SW480 (cell line): Measurements from ENCODE around the gene PCID2.
A peak's percentile ranks its signal among the peaks of the same experiment; 100 is the strongest.
"Not testable (repeated sequence)": the region's sequence is repeated elsewhere in the genome, so short reads cannot be mapped to it uniquely, and the experiment has no call there.

Source experiments
- DNase-seq: peaks from one replicate; pipeline ENCODE4 v3.0.0-alpha.2; 2016; ENCODE audit warnings: low spot score

The PCID2 gene

DNA sequence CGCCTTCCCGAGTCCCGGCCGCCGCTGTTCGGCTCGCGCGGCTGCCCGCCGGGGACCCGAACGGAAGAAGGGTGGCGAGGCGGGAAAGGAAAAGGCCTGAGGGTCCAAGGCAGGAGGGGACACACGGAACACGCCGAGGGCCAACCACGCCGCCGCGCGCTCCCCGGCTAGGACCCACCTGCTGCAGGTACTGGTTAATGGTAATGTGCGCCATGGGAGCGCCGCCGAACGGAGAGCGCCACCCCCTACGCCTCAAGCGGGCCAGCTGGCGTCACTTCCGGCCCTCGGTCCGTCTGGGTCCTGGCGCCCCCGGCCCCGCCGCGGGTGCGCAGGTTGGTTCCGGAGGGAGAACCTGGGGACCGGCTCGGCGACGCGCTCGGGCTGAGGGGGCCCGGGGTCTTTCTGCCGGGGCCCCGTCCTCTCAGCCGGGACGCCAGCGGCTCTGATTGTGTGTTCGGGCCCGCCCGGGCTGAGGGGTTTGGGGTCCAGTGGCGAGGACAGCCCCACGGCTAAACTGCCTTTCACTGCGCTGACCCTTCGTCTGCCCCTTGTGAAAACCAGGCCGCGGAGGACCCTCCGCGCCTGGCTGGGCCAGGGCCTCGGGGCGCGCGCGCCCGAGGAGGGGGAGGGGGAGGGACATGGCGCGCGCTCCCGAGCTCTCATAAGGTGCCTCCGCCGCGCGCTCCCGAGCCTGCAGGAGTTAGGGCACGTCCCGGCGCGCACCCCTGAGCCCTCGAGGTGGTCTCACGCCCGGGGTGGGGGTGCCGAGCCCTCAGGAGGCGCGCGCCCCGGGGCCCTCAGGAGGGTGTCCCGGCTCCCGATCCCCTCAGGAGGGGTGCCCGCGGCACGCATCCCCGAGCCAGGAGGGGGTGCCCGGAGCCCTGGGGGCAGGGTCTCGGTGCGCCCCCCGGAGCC is at the start of gene PCID2:
PCID2 (minus strand) TSS at position 249 of the 915 bp plus-strand sequence; CDS start at position 214, 35 bp downstream.
- DNase-seq = peak; percentile 85

DNA sequence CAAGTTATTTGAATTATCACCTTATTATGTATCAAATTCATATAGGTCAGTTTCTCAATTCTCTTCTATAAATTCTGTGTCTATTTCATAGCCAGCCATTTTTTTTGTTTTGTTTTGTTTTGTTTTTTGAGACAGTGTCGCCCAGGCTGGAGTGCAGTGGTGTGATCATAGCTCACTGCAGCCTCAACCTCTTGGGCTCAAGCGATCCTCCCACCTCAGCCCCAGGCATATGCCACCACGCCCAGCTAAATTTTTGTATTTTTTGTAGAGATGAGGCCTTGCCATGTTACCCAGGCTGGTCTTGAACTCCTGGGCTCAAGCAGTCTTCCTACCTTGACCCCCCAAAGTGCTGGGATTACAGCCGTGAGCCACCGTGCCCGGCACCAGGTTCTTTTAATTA is 49.4 kb upstream of the PCID2 start:
- not testable (repeated sequence) for DNase-seq

DNA sequence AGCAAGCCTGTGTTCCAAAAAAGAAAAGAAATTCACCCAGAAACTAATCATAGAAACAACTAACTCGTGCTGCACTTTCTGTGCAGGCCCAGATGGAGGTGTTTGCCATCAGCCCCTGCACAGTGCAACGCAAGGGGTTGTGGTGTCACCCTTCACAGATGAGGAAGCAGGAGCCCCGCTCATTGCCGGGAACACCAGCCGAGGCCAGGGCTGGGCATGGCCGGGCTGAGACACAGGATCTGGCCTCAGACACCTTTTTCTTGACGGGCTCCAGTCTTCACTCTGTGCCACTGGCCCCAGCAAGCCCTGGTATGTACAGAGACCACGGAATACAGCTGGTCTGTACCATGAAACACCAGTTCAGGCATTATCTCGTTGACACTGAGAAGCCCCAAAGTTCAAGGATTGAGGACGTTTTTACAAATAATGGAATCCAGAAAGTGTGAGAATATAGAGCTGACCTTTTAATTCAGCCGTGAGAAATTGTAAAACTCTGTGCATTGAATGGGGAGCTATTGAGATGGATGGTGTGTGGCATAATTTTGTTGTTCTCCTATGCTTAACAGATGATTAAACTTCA is 44.1 kb upstream of the PCID2 start:
- DNase-seq = no peak

DNA sequence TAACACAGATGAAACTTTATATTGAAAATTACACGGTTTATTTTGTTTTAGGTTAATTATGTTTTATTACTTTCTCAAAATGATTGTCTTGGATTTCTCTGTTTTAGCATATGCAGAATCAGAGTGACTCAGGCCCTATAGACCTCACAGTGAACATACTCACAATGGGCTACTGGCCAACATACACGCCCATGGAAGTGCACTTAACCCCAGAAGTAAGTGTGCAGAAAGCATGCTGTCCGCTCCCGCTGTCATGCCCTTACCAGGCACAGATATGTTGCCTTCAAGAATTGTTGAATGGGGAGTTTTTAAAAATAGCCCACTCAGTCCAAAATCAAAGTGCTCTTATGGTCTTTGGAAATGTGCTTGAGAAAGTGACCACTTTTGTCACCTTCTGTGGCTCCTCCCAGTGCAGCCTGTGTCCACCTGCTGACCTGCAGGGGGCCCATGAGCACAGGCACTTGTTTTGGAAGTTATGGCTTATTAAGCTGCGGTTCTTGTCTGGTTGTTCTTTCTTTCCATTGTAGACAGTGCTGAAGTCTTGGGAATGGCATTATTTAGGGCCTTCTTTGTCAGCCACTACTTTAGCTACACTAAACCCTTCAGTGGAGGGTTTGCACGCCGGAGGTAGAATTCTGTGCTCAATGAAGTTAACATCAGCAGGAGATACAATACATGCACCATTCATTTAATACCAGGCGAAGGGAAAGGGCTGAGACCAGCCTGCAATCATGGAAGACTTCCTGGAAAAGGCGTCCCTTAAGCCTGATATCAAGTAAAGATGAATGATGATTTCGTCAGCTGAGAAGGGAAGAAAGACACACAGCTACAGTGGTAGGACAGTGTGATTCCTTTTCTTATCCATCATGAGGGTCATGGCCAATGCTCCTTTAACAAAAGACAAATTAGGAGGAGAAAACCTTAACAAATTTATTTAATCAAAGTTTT is 37.7 kb upstream of the PCID2 start:
- DNase-seq = no peak

DNA sequence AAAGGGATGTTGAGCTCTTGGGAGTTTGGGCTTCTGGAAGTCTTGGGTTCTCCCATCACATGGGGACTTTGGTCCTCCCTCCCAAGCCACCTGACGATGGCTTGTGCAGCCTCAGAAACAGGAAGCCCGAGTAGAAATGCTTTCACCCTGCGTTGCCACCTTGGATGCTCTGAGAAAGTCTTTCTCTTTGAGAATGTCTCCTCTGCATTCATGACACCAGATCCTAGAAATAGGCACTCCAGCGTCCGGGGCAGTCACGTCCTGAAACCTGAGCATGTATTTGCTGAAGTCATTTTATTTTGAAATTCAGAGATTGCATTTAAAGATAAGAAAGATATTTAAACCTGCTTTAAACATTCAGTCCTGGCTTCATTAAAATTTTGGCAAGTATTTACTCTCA is 35.4 kb upstream of the PCID2 start:
- DNase-seq = no peak

DNA sequence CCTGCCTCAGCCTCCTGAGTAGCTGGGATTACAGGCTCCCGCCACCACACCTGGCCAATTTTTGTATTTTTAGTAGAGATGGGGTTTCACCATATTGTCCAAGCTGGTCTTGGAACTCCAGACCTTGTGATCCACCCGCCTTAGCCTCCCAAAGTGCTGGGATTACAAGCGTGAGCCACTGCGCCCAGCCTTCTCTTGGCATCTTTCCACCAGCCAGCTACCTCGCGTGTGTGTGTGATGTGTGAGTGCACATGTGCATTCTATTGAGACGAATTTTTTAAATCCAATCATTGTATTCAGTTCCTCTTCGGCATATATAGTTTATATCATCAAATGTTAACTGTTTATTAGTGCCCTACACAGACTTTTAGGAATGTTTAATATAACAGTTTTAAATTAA is 33.2 kb upstream of the PCID2 start:
- not testable (repeated sequence) for DNase-seq

DNA sequence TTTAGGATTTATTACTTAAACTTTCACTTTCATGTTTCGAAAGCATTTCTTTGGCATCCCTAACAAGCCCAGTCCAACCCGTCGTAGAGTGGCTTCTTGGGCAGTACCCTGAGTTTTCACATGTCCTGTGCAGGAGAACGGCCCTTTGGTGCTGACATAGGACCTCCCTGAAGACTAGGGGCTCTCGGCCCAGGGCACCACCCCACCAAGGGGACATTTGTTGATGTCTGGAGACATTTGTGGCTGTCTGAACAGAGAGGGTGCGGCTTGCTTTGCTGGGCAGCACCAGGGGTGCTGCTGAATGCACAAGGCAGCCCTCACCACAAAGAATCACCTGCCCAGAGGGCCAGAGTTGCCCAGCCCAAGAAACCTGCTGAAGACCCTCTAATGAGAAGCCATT is 31.5 kb upstream of the PCID2 start:
- no peak for DNase-seq

DNA sequence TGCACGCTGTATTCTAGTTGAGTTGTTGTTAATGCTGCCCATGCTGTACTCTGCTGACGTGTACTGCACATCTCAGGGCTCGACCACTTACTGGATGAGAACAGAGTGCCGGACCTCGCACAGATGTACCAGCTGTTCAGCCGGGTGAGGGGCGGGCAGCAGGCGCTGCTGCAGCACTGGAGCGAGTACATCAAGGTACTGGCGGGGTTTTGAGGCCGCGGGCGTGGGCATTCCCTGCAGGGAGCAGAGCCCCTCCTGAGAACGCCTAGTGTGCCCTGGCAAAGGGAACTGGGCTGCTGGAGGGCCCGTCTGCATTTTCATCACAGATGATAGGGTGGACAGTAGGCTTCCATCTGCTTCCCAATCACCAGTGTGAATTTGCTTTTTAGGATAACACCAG is 30.9 kb upstream of the PCID2 start:
- DNase-seq = no peak

DNA sequence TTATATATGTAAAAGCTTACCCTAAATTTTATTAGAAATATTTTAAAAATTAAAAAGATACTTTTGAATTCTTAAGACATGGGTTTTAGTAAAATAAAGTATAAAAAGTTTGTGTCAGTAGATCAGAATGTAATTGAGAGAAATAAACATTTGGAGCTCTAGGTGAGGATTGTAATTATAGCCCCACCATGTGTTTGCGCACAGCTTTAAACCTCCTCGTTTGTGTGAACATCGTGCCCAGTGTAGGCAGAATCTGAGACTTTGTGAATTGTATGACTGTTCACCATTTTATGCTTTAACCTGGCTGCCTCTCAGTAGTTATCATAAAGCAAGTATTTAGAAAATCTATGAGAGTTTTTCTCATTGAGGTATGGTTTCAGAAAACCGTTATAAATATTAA is 30.1 kb upstream of the PCID2 start:
- DNase-seq = no peak

DNA sequence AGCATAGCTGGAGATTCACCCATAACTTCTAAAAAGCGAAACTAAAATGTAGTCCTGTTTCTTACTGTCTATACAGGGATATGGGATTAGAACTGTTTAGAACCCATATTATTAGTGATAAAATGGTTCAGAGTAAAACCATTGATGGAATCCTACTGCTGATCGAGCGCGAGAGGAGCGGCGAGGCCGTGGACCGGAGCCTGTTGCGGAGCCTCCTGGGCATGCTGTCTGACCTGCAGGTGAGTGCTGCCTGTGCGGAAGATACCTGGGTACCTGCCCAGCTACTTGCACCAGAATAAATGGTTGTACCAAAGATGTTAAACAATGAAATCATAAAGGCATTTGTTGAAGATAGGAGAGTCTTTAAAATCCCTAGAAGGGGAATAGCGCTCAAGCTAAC is 24.6 kb upstream of the PCID2 start:
- no peak for DNase-seq

DNA sequence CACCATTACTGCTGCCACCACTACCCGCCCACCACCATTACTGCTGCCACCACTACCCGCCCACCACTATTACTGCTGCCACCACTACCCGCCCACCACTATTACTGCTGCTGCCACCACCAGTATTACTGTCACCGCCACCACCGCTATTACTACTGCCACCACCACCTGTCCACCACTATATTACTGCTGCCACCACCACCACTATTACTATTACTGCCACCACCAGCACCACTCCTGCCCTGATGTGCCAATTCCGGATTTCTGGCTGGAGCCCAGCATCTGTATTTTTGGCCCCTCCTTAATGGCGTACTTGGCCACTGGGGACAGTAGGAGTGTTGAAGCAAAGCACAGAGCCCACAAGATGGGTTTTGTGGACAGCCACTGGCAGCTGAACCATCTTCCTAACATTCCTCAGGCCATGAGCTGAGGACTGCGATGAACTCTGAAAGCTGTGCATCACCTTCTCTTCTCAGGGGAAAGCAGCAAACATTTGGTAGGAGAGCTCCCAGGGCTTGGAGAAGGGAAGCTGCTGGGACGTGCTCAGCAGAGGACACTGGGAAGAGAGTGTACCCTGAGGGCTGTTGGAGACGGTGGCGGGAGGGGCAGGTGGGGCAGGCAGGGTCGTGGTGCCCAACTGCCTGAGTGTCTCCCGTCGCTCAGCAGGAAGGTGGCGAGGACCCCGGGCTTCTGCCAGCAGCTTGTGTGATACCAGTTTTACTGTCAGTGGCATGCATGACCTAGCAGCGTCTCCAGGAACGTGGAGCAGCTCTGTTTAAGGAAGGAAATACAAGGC is 23.9 kb upstream of the PCID2 start:
- no peak for DNase-seq

DNA sequence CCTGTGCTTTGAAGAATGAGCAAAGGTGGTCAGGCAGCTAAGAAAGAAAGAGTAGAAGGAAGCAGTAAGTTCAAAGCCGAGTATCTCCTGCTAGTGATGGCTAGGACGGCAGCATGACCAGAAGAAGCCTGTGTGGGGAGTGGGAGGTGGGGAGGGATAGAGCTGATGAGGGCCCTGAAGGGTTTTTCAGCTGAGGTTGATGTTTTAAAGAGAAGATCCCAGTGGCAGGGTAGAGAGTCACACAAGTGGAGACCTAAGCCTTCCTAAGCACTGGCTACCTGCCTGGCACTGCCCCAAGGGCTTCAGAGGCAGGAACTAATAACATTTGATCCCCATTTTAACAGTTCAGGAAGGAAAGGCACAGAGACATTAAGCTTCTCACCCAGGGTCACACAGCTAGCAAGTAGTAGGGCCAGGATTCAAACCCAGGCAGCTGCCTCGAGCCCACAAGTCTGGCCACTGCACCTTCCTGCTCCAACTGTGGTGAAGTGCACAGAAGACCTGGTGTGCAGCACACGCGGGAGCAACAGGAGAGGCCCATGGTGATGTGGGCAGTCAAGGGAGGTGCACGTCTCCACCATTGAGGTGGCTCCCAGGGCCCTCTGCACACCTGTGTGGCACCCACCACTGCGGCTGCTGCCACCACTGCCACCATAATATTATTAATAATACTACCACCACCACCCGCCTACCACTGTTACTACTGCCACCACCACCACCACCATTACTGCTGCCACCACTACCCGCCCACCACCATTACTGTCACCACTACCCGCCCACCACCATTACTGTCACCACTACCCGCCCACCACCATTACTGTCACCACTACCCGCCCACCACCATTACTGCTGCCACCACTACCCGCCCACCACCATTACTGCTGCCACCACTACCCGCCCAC is 23.1 kb upstream of the PCID2 start:
- no peak for DNase-seq

DNA sequence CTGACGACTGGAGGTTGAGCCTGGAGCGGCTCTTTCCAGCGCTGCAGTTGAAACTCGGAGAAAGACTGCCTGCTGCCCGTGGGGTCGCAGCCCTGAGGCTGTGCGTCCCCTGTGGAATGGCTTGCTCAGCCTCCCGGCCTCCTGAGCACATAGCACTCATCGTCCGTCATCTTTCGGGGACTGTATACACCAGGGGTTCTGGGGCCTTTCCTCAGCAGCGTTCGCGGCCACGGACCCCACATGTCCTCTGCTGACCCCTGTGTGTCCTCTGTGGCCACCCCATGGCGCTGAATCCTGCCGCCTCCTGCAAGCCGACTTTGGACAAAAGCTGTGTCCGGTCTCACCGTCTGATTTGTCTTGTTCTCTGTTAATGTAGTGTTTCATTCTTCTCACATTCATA is 21.3 kb upstream of the PCID2 start:
- no peak for DNase-seq

DNA sequence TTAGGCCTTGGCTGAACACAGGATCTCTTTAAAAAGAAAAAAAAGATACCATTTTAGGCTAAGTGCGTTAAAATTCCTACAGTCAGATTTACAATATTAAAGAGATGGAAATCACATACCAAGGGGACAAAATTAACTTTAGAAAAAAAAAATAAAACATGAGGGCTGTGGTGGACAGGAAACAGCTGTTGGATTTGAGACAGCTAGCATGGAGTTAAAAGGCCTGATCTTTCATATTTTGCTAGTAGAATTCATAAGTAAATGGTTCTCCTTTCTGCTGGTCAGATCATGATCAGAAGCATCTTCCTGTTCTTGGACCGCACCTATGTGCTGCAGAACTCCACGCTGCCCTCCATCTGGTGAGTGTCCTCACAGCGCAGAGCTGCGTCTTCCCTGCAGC is 20.7 kb upstream of the PCID2 start:
- no peak for DNase-seq

DNA sequence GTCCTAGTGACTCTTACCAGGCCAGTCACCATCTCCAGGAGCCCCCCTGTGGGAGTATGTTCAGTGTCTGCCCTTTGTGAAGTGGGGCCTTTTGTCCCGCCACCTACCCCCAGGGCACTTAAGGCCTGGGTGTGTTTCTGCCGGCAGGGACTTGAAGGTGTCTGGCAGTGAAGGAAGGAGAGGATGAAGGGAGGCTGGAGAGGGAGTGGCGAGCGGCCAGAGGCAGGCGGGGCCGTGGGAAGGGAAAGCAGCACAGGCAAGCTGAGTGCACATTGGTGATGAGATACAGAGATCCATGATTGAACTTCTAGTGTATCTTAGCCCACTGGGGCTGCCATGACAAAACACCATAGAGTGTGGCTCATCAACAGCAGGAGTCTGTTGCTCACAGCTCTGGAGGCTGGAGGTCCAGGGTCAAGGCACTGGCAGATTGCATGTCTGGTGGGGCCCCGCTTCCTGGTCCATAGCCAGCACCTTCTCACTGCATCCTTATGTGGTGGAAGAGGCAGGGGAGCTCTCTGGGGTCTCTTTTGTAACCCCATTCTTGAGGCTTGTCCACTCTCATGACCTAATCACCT is 18.5 kb upstream of the PCID2 start:
- DNase-seq = no peak

DNA sequence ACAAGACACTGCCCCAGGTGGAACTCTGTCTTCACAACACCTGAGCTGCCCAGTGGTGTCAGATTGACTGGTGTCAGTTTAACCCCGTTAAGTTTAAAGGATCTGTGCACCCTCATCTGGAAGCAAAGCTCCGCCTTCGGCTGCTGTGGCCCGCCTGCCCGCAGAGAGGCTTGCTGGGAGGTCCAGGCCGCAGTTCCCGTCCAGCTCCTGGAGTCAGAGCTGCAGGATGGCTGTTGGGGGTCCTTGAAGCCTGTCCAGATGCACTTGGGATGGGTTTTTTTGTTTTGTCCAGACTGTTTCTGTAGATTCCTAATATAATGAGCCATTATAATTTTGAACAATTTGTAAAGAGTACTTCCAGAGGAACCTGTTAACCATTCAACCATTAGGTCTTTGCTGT is 17.0 kb upstream of the PCID2 start:
- no peak for DNase-seq

DNA sequence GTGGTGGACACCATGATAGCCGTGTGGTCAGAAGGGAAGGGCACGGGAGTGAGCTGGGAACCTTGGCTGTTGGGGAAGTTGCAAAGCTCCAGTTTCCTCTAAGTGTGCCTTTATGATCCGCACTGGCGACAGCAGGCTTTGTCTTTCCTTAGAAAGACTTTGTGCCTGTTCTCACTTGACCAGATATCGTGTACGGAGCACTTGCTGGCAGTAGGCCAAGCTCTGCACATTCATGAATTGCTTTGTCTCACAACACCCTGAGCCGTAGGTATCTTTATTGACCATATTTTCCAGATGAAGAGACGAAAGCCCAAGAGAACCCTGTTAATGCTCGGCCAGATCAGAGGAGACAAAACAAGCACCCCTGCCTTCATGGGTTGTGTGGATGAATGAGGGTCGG is 16.0 kb upstream of the PCID2 start:
- DNase-seq = no peak

DNA sequence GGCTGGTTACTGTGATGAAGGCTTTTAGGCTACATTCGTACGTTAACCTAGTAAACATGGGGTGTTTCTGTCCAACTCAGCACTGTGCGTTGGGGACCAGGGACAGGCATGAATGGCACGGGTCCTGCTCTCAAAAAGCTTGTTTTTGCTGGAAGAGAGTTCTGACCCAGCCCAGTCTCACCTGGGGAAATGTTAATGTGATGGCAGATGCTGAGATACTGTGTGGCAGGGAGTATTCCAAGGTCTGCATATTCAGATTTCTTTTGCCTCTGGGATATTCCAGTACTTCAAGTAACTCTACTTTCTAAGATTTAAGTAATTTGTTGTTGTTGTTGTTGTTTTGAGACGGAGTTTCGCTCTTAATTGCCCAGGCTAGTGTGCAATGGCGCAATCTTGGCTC is 14.6 kb upstream of the PCID2 start:
- DNase-seq = no peak

DNA sequence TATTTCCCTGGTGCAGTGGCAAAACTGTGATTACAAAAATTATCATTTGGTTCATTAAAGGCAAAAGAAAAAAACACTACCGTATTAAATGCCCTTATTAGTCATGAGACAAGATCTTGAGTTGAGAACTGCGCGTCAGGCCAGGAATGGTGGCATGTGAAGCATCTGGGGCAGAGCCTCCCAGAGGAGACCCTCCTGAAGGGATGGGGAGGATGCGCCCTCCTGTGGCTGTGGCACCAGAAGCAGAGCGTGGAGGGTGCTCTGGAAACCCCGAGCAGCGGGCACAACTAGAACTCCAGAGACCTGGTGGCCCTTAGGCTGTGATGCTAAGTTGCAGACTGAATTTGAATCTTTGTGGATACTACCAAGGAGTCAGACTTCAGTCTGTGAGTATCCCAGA is 12.4 kb upstream of the PCID2 start:
- DNase-seq = no peak

DNA sequence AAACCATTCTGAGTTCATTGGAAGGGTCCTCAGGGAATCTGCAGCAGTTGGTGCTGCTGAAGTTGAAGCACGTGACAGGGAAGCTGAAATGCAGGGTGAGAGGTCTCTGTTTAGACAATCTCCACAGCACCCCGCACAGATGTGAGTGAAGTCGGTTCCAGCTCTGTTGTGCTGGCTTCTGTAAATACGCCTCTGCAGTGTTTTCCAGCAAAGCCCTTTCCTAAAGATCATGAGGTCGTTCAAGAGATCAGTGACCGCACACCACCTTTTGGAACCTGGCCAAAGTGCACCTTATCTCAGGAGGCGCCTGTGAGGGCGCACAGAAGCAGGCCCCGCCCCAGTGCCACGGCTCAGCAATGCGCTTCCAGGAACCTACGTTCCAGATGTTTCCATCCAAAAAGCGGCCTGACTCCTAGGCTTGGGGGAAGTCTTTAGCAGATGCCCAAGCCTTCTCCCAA is 11.7 kb upstream of the PCID2 start:
- no peak for DNase-seq
